MM.1S (cell line): ENCODE measurements around the gene DHRSX.

ENCODE experiments used
- CTCF ChIP-seq: fragments of 300-600 bp; sonication (generic); IDR thresholded peaks from 2 replicates; pipeline ENCODE4 v1.5.1; 2016; ENCODE audit warnings: antibody characterized with exemption, low read length, mixed read lengths
- EZH2 ChIP-seq: fragments of 300-600 bp; sonication (generic); optimal IDR thresholded peaks from 2 replicates; pipeline ENCODE3; 2017; ENCODE audit warnings: low read depth, mild to moderate bottlenecking, antibody characterized with exemption, low read length, mixed read lengths
- EZH2phosphoT487 ChIP-seq: fragments of 300-600 bp; sonication (generic); IDR thresholded peaks from 2 replicates; pipeline ENCODE4 v1.6.1; 2018; ENCODE audit warnings: antibody characterized with exemption, low read length

GRCh38 chrX:2346158-2346557 is 154.6 kb downstream of the DHRSX start:
- TF ChIP-seq CTCF (no peak), EZH2 (no peak), EZH2phosphoT487 (no peak)
